K562 (cell line): Measurements from ENCODE around the gene PTTG1IP. TPM values are rescaled to one million over a fixed set of nuclear protein-coding genes. Genes with fewer than 3 reads are reported as not detected.

Experiments used
- ATAC-seq: fragments of 200-7000 bp; cut with Tn5 transposase; 3 replicates; pipeline ENCODE4 v1.9.1; 2020; ENCODE audit warnings: moderate library complexity
- BruUV-seq: library from RNA; stranded (reverse); fragments of 400-500 nt; replicated peaks from 2 replicates; lab custom pipeline; 2021; lab: Mats Ljungman, UMichigan
- CTCF ChIA-PET: fragments of 300-600 bp; formaldehyde crosslinking; extraction: SDS; loops from one replicate; lab custom pipeline; 2021; ENCODE audit warnings: low intra/inter-chr PET ratio; lab: Yijun Ruan, JAX
- POLR2A ChIA-PET: fragments of 300-600, 350-650 bp; sonication (Branson Sonifier 250); formaldehyde crosslinking; extraction: SDS; loops from one replicate; lab custom pipeline; 2021; ENCODE audit warnings: antibody characterized with exemption, inconsistent platforms; lab: Yijun Ruan, JAX
- DNase-seq, 4 experiments: peaks; one replicate each; pipeline versions ENCODE4 v3.0.0 to v3.0.0-alpha.2; 2011 to 2018; ENCODE audit warnings: low spot score in 3 of 4, mixed read lengths in 3 of 4; ENCODE audit errors: extremely low read depth in 1 of 4
- FAIRE-seq: peaks from 2 replicates; lab custom pipeline; 2011; peaks lifted over from hg19 to GRCh38; lab: Jason Lieb, UNC
- H2AFZ ChIP-seq: 2 replicates; pipeline ENCODE4 v1.6.0; 2011; ENCODE audit warnings: low read depth, low read length, control low read depth, inconsistent platforms
- H3K27ac ChIP-seq: fragments of 200-600 bp; 3 replicates; pipeline ENCODE4 v1.8.0; 2011; ENCODE audit warnings: low read depth, mild to moderate bottlenecking, control low read depth, inconsistent platforms, low read length, moderate library complexity, mixed read lengths; ENCODE audit errors: extremely low read depth
- H3K27me3 ChIP-seq, 2 experiments: fragments of 300-600 bp in 1 of 2; 2 replicates in 1 of 2; 3 replicates in 1 of 2; pipeline versions ENCODE4 v1.6.0 to v1.8.0; 2011; ENCODE audit warnings: inconsistent platforms in 2 of 2, low read length in 2 of 2, mild to moderate bottlenecking in 1 of 2, mixed read lengths in 1 of 2, moderate library complexity in 1 of 2; ENCODE audit not compliant: control insufficient read depth in 2 of 2, insufficient read depth in 2 of 2
- H3K36me3 ChIP-seq: fragments of 300-600 bp; 3 replicates; pipeline ENCODE4 v1.8.0; 2011; ENCODE audit warnings: mild to moderate bottlenecking, low read length, inconsistent platforms; ENCODE audit not compliant: control insufficient read depth, insufficient read depth
- H3K4me1 ChIP-seq, 2 experiments: fragments of 200-600 bp in 1 of 2; replicated peaks in 1 of 2; 2 replicates in 1 of 2; 3 replicates in 1 of 2; pipeline versions ENCODE4 v1.5.1 to v1.8.0; 2011; ENCODE audit warnings: inconsistent platforms in 2 of 2, low read length in 2 of 2, mild to moderate bottlenecking in 1 of 2, mixed read lengths in 1 of 2, moderate library complexity in 1 of 2; ENCODE audit not compliant: control insufficient read depth in 2 of 2, insufficient read depth in 2 of 2
- H3K4me2 ChIP-seq: 2 replicates; pipeline ENCODE4 v1.6.1; 2011; ENCODE audit warnings: low read length, control low read depth, inconsistent platforms, mixed read lengths; ENCODE audit not compliant: insufficient read depth
- H3K4me3 ChIP-seq: fragments of 200-600 bp; sonication (generic), shearing (Covaris generic); 2 replicates; pipeline ENCODE4 v1.5.1; 2016; ENCODE audit warnings: control low read depth, inconsistent platforms
- H3K79me2 ChIP-seq: fragments of 200-600 bp; 3 replicates; pipeline ENCODE4 v1.8.0; 2011; ENCODE audit warnings: low read length, inconsistent platforms; ENCODE audit not compliant: control insufficient read depth, insufficient read depth
- H3K9ac ChIP-seq, 2 experiments: 2 replicates each; pipeline versions ENCODE4 v1.6.0 to v1.6.1; 2011; ENCODE audit warnings: low read depth in 2 of 2, low read length in 2 of 2, control low read depth in 1 of 2, inconsistent platforms in 1 of 2, mild to moderate bottlenecking in 1 of 2, mixed read lengths in 1 of 2; ENCODE audit not compliant: insufficient read depth in 1 of 2
- H3K9me1 ChIP-seq: one replicate; pipeline ENCODE4 v1.6.0; 2011; ENCODE audit warnings: inconsistent platforms, mild to moderate bottlenecking, low read length, moderate library complexity; ENCODE audit not compliant: control insufficient read depth, insufficient read depth
- H3K9me3 ChIP-seq: replicated peaks from 2 replicates; pipeline ENCODE4 v1.5.1; 2011; ENCODE audit warnings: low read depth, low read length, inconsistent platforms; ENCODE audit not compliant: control insufficient read depth, insufficient read depth
- H4K20me1 ChIP-seq: replicated peaks from 2 replicates; pipeline ENCODE4 v1.6.1; 2011; ENCODE audit warnings: low read length, inconsistent platforms, mixed read lengths; ENCODE audit not compliant: control insufficient read depth, insufficient read depth
- ATF3 ChIP-seq, 2 experiments: fragments of 450-650 bp in 1 of 2; sonication (generic) in 1 of 2; formaldehyde crosslinking in 1 of 2; IDR thresholded peaks in 1 of 2; conservative IDR thresholded peaks in 1 of 2; 2 replicates each; pipeline versions ENCODE4 v1.6.1 to v1.8.1; 2016 to 2023; ENCODE audit warnings: mild to moderate bottlenecking in 2 of 2, moderate library complexity in 2 of 2, inconsistent platforms in 1 of 2, missing genetic modification reagents in 1 of 2
- BMI1 ChIP-seq: fragments of 150-350 bp; IDR thresholded peaks from 2 replicates; pipeline ENCODE4 v1.6.1; 2014; ENCODE audit warnings: low read length
- CHD2 ChIP-seq: IDR thresholded peaks from 2 replicates; pipeline ENCODE4 v1.6.1; 2011; ENCODE audit warnings: low read depth, low read length
- COPS2 ChIP-seq: fragments of 450-650 bp; conservative IDR thresholded peaks from 2 replicates; pipeline ENCODE4 v1.6.1; 2016; ENCODE audit warnings: mild to moderate bottlenecking, moderate library complexity
- ELF1 ChIP-seq: fragments of 200-800 bp; sonication (Bioruptor generic); IDR thresholded peaks from 2 replicates; pipeline ENCODE4 v1.6.1; 2016; ENCODE audit warnings: missing genetic modification characterization, missing compliant biosample characterization
- IRF9 ChIP-seq: fragments of 450-650 bp; IDR thresholded peaks from 2 replicates; pipeline ENCODE4 v1.6.1; 2016; ENCODE audit warnings: missing biosample characterization, missing genetic modification characterization
- MLLT1 ChIP-seq, 2 experiments: fragments of 450-650 bp; IDR thresholded peaks; 2 replicates each; pipeline ENCODE4 v1.6.1; 2016
- NELFE ChIP-seq: IDR thresholded peaks from 2 replicates; pipeline ENCODE4 v1.6.1; 2011; ENCODE audit warnings: mild to moderate bottlenecking; ENCODE audit not compliant: insufficient read depth, insufficient read length
- RFX7 ChIP-seq: fragments of 250-450 bp; sonication (Bioruptor Pico); IDR thresholded peaks from 2 replicates; pipeline ENCODE4 v1.5.1; 2021; ENCODE audit warnings: mild to moderate bottlenecking
- STAG1 ChIP-seq: sonication (generic); formaldehyde crosslinking; IDR thresholded peaks from 2 replicates; pipeline ENCODE4 v1.5.0; 2020; ENCODE audit warnings: missing genetic modification reagents, borderline replicate concordance
- TOE1 ChIP-seq, 2 experiments: fragments of 450-650 bp in 1 of 2; sonication (generic) in 1 of 2; formaldehyde crosslinking in 1 of 2; IDR thresholded peaks; 2 replicates each; pipeline versions ENCODE4 v1.7.1 to v1.8.0; 2016 to 2022; ENCODE audit warnings: borderline replicate concordance in 2 of 2, mild to moderate bottlenecking in 2 of 2, antibody characterized with exemption in 1 of 2, inconsistent platforms in 1 of 2, low read depth in 1 of 2, missing genetic modification reagents in 1 of 2, moderate library complexity in 1 of 2
- ZNF395 ChIP-seq: fragments of 200-800 bp; sonication (Bioruptor generic); IDR thresholded peaks from 2 replicates; pipeline ENCODE4 v1.6.1; 2017; ENCODE audit warnings: missing genetic modification characterization, missing compliant biosample characterization
- ZNF57 ChIP-seq: fragments of 450-650 bp; formaldehyde crosslinking; IDR thresholded peaks from 2 replicates; pipeline ENCODE4 v1.4.0; 2020; ENCODE audit warnings: mild to moderate bottlenecking, moderate library complexity
- ZNF644 ChIP-seq: fragments of 200-800 bp; sonication (Bioruptor generic); IDR thresholded peaks from 2 replicates; pipeline ENCODE4 v1.6.1; 2016; ENCODE audit warnings: low read depth, missing genetic modification characterization, missing compliant biosample characterization
- WGBS: fragments of 100-300 bp; shearing (Covaris generic); methylation state at CpG from one replicate; pipeline ENCODE4 v1.1.6; 2016; ENCODE audit warnings: low coverage, mixed read lengths; ENCODE audit not compliant: insufficient coverage; ENCODE audit errors: missing lambda C conversion rate; 5-methylcytosine and 5-hydroxymethylcytosine counted together
- in situ Hi-C: fragments of 300-500 bp; cut with MboI; formaldehyde crosslinking; loops from 4 replicates; pipeline ENCODE4 v1.15.0; 2018; ENCODE audit warnings: inconsistent platforms, mixed read lengths
- intact Hi-C: fragments of 100-400 bp; cut with micrococcal nuclease; formaldehyde crosslinking; loops from 2 replicates; pipeline ENCODE4 v1.14.2; 2022
- polyA plus RNA-seq, 8 experiments: library from polyadenylated mRNA; depleted of rRNA in 4 of 8; stranded (reverse) in 5 of 8; unstranded in 3 of 8; fragments of >200 nt; fragmentation: Nextera tagmentation in 2 of 8; fragmentation: Illumina TruSeq in 1 of 8; extraction: Ambion mirVana in 2 of 8; extraction: Trizol in 1 of 8; gene quantifications; 2 replicates each; pipeline versions ENCODE4 v1.2.1 to v1.2.3, GENCODE V29; 2011 to 2014; ENCODE audit warnings: inconsistent platforms in 1 of 8, missing spikeins in 1 of 8
- total RNA-seq, 7 experiments: library from RNA; depleted of rRNA in 6 of 7; stranded (reverse); fragments of >200 nt in 6 of 7; fragmentation: Illumina TruSeq in 2 of 7; extraction: Trizol in 2 of 7; gene quantifications; 2 replicates each; pipeline versions ENCODE4 v1.2.1 to v1.2.3, GENCODE V29; 2011 to 2021; ENCODE audit warnings: low replicate concordance in 1 of 7

PTTG1IP gene
- total and polyA plus RNA-seq, 9 of the 15 experiments (the other 6 are each of a cell fraction or from before 2014, with no cell fraction given) = 5.0 to 99.3 (median 82.4) TPM

GRCh38 chr21:44835647-44835973, 37.9 kb downstream of the PTTG1IP start (continued):
- no peak for TF ChIP-seq CHD2

GRCh38 chr21:44834951-44835646, 38.4 kb downstream of the PTTG1IP start:
- 6% methylated on average over 29 of the region's 29 CpGs for WGBS
- H2AFZ ChIP-seq = peak overlapping the region; percentile 17; the same call in 1 of the 2 replicates
- H3K9ac ChIP-seq = peak overlapping the region in 1 of 2 experiments; percentile 72; a peak in 2 of 4 replicates
- in situ Hi-C loops = no loop called here
- intact Hi-C loops = loop anchor here (10.0 kb wide), 1 partner anchor 790 kb away; no protein-coding TSS in a partner anchor
- ATAC-seq (peak; percentile 83), DNase-seq (peak; percentile 58 to 71 (median 68)), FAIRE-seq (peak; percentile 78)
- H3K9me1 ChIP-seq = no peaks in the 10 kb centered on the region
- POLR2A ChIA-PET = interaction anchor here (0.7 kb wide), 1 partner anchor 73 kb away, joined by 3 read pairs; no protein-coding TSS in a partner anchor
- H3K4me1 ChIP-seq = peaks cover 29 to 44% of the 10 kb centered on the region in 2 experiments
- peaks cover 5% of the 10 kb centered on the region; the same call in 1 of the 2 replicates for H4K20me1 ChIP-seq
- no peaks in the 10 kb centered on the region for H3K9me3 ChIP-seq
- BruUV-seq = no TSS peak
- CTCF ChIA-PET = interaction anchor here (1.0 kb wide), 1 partner anchor 34 kb away, joined by 3 read pairs; no protein-coding TSS in a partner anchor
- no peak overlapping the region for H3K27ac ChIP-seq
- peaks cover 2 to 6% of the 10 kb centered on the region in 2 experiments; a peak in 1 of 5 replicates for H3K27me3 ChIP-seq
- no peaks in the 10 kb centered on the region for H3K79me2 ChIP-seq
- peak overlapping the region; percentile 23; the same call in 1 of the 2 replicates for H3K4me2 ChIP-seq
- H3K36me3 ChIP-seq = no peaks in the 10 kb centered on the region
- H3K4me3 ChIP-seq = no peak overlapping the region
- no peak for TF ChIP-seq STAG1 (CRISPR knock-in tag)
- TF ChIP-seq RFX7 = no peak
- no peak for TF ChIP-seq ZNF395 (CRISPR knock-in tag)
- no peak for TF ChIP-seq IRF9
- no peak; the same call in 1 of the 2 replicates for TF ChIP-seq ATF3 (IDR thresholded peaks at IDR 0.05)
- no peak for TF ChIP-seq ATF3 (CRISPR knock-in tag; conservative IDR thresholded peaks at IDR 0.05)
- TF ChIP-seq MLLT1 (IDR thresholded peaks at IDR 0.05) = no peak
- no peak for TF ChIP-seq COPS2
- no peak for TF ChIP-seq ZNF644
- TF ChIP-seq ZNF57 (CRISPR knock-in tag) = no peak
- no peak for TF ChIP-seq BMI1
- TF ChIP-seq NELFE = no peak
- TF ChIP-seq TOE1 (IDR thresholded peaks at IDR 0.05; ENCODE audit: borderline replicate concordance) = no peak
- TF ChIP-seq TOE1 (CRISPR knock-in tag; IDR thresholded peaks at IDR 0.05; ENCODE audit: borderline replicate concordance, low read depth) = no peak
- TF ChIP-seq ELF1 (tag) = no peak
